AG09319 (cell line): Measurements from ENCODE around the gene PLEKHB2.
"Not testable (repeated sequence)": the region's sequence is repeated elsewhere in the genome, so short reads cannot be mapped to it uniquely, and the experiment has no call there.

Experiments
- DNase-seq: peaks from one replicate; pipeline ENCODE4 v3.0.0-alpha.2; 2010; ENCODE audit warnings: low read depth; ENCODE audit errors: extremely low read depth
- TF ChIP-seq, protein P1 (sequence below): IDR thresholded peaks from 2 replicates; pipeline ENCODE4 v1.5.1; 2011; ENCODE audit warnings: low read depth, mild to moderate bottlenecking, inconsistent platforms, low read length, moderate library complexity

The PLEKHB2 gene

GRCh38 chr2:131154647-131155046, 49.5 kb downstream of the PLEKHB2 start:
- DNase-seq, result no peak
- TF ChIP-seq, protein P1, sequence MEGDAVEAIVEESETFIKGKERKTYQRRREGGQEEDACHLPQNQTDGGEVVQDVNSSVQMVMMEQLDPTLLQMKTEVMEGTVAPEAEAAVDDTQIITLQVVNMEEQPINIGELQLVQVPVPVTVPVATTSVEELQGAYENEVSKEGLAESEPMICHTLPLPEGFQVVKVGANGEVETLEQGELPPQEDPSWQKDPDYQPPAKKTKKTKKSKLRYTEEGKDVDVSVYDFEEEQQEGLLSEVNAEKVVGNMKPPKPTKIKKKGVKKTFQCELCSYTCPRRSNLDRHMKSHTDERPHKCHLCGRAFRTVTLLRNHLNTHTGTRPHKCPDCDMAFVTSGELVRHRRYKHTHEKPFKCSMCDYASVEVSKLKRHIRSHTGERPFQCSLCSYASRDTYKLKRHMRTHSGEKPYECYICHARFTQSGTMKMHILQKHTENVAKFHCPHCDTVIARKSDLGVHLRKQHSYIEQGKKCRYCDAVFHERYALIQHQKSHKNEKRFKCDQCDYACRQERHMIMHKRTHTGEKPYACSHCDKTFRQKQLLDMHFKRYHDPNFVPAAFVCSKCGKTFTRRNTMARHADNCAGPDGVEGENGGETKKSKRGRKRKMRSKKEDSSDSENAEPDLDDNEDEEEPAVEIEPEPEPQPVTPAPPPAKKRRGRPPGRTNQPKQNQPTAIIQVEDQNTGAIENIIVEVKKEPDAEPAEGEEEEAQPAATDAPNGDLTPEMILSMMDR, result no peak

GRCh38 chr2:131155208-131155855, 50.2 kb downstream of the PLEKHB2 start:
- no peak for DNase-seq
- TF ChIP-seq, protein P1, result no peak

- TF ChIP-seq, protein P1, result no peak; the same call in none of the 2 replicates
- DNase-seq, result no peak
Measured at GRCh38 chr2:131156452-131157149, 51.5 kb downstream of the PLEKHB2 start.

GRCh38 chr2:131165562-131165961, 60.4 kb downstream of the PLEKHB2 start:
- DNase-seq, result not testable (repeated sequence)

DNA sequence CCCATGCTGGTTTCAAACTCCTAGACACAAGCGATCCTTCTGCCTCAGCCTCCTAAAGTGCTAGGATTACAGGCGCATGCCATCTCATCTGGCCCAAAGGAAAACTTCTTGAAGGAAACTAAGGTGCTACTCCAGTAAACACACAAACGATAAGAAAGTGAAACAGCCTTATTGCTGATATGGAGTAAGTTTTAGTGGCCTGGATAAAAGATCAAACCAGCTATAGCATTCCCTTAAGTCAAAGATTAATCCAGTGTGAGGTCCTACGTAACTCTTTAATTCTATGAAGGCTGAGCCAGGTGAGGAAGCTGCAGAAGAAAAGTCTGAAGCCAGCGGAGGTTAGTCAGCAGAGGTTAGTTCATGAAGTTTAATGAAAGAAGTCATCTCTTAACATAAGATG, 63.4 kb downstream of the PLEKHB2 start:
- TF ChIP-seq, protein P1, result no peak

DNA sequence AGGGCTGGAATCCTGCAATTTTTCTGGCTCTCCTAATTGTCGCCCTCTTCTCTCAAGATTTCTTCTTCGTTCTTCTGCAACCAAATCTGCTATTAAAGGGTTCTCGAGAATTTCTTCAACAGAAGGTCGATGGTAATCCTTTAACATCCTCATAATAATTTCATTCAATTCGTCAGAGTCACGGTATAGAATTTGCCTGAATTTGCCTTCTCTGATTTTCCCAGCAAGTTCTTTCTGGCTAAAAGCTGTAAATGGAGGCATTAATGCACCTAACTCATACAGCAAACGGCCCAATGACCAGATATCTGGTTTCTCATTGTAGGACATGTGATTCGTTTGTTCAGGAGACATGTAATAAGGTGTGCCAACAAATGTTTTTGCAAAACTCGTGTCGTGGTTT, 72.9 kb downstream of the PLEKHB2 start:
- DNase-seq, result not testable (repeated sequence)

More for the DNA sequence above, 63.4 kb downstream of the PLEKHB2 start:
- DNase-seq, result no peak

GRCh38 chr2:131178721-131179418, 73.7 kb downstream of the PLEKHB2 start:
- DNase-seq, result not testable (repeated sequence)

GRCh38 chr2:131181451-131181850, 76.3 kb downstream of the PLEKHB2 start:
- DNase-seq, result peak; percentile 4

DNA sequence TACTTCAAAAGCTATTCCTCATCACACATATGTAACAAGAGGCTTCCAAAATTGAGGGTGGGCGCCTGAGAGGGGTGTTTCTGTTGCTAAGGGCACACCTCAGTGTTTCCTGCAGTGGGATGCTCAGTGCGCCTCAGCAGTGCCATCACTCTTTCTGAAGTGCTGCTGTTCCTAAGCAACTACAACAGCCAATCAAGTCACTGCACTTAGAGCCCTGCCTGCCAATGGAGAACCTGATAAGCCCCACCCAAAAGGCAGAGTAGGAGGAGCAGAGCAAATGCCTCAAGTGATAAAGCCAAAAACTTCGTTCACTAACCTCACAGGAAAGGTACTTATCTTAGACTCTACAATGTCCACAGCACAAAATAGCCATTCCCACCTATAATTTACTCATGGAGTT, 88.3 kb downstream of the PLEKHB2 start:
- DNase-seq, result not testable (repeated sequence)

GRCh38 chr2:131196186-131196585, 91.0 kb downstream of the PLEKHB2 start:
- not testable (repeated sequence) for DNase-seq
